Measurements from ENCODE around the gene NPAS2.

The NPAS2 gene

GRCh38 chr2:100921685-100922161, 101.8 kb downstream of the NPAS2 start:
- DNase-seq: no peak

GRCh38 chr2:100923461-100924060, 103.6 kb downstream of the NPAS2 start:
- DNase-seq: no peak

GRCh38 chr2:100924122-100924519, 104.2 kb downstream of the NPAS2 start:
- DNase-seq: no peak

GRCh38 chr2:100924520-100925451, 104.8 kb downstream of the NPAS2 start:
- DNase-seq: no peak

GRCh38 chr2:100928235-100928634, 108.3 kb downstream of the NPAS2 start:
- no peak for DNase-seq

GRCh38 chr2:100929147-100929546, 109.2 kb downstream of the NPAS2 start:
- DNase-seq: no peak

GRCh38 chr2:100934504-100935371, 114.8 kb downstream of the NPAS2 start:
- DNase-seq: no peak

GRCh38 chr2:100935372-100935752, 115.4 kb downstream of the NPAS2 start:
- no peak for DNase-seq

- DNase-seq: no peak
Observed at GRCh38 chr2:100936070-100936741, 116.3 kb downstream of the NPAS2 start.

- DNase-seq: no peak
Observed at GRCh38 chr2:100936972-100937542, 117.1 kb downstream of the NPAS2 start.

- no peak for DNase-seq
Observed at GRCh38 chr2:100938031-100939026, 118.4 kb downstream of the NPAS2 start.

GRCh38 chr2:100939445-100939844, 119.5 kb downstream of the NPAS2 start:
- no peak for DNase-seq

GRCh38 chr2:100940240-100940639, 120.3 kb downstream of the NPAS2 start:
- DNase-seq: no peak

- no peak for DNase-seq
Observed at GRCh38 chr2:100940766-100941645, 121.1 kb downstream of the NPAS2 start.

GRCh38 chr2:100941646-100942240, 121.8 kb downstream of the NPAS2 start:
- no peak for DNase-seq

GRCh38 chr2:100944617-100945432, 124.9 kb downstream of the NPAS2 start:
- no peak for DNase-seq

GRCh38 chr2:100945433-100945740, 125.4 kb downstream of the NPAS2 start:
- no peak for DNase-seq

- DNase-seq: no peak
Observed at GRCh38 chr2:100945930-100946607, 126.1 kb downstream of the NPAS2 start.

Measured in NCI-H1092 (cell line).